HepG2 (cell line): ENCODE data around the gene CLPSL2. TPM values are rescaled to one million over a fixed set of nuclear protein-coding genes. Genes with fewer than 3 reads are reported as not detected.
A peak's percentile ranks its signal among the peaks of the same experiment; 100 is the strongest.

Source experiments
- CHD4 ChIP-seq: fragments of 200-600 bp; sonication (generic); IDR thresholded peaks from 2 replicates; pipeline ENCODE4 v1.7.0; 2017; ENCODE audit warnings: mild to moderate bottlenecking, low read length, borderline replicate concordance
- GABPA ChIP-seq, 2 experiments: IDR thresholded peaks; 2 replicates each; pipeline ENCODE4 v1.6.1; 2011 to 2016; ENCODE audit warnings: low read depth in 2 of 2, low read length in 1 of 2, missing biosample characterization in 1 of 2, missing genetic modification characterization in 1 of 2
- GATA4 ChIP-seq: sonication (generic); IDR thresholded peaks from 2 replicates; pipeline ENCODE4 v1.6.1; 2016; ENCODE audit warnings: antibody characterized with exemption, low read depth, borderline replicate concordance
- GZF1 ChIP-seq: sonication (generic); formaldehyde crosslinking; IDR thresholded peaks from 2 replicates; pipeline ENCODE4 v1.5.1; 2020; ENCODE audit warnings: mild to moderate bottlenecking, missing genetic modification reagents
- MAFF ChIP-seq: IDR thresholded peaks from 2 replicates; pipeline ENCODE4 v1.6.1; 2011; ENCODE audit warnings: low read depth, low read length, improper control_type of control experiment
- PRMT3 ChIP-seq: sonication (generic); formaldehyde crosslinking; IDR thresholded peaks from 2 replicates; pipeline ENCODE4 v1.8.1; 2022; ENCODE audit warnings: low read depth, mild to moderate bottlenecking, moderate library complexity, missing genetic modification reagents, borderline replicate concordance
- SMAD3 ChIP-seq: sonication (generic); formaldehyde crosslinking; IDR thresholded peaks from 2 replicates; pipeline ENCODE4 v1.4.0; 2020; ENCODE audit warnings: missing genetic modification reagents
- ZFP36L2 ChIP-seq: sonication (generic); formaldehyde crosslinking; IDR thresholded peaks from 2 replicates; pipeline ENCODE4 v1.4.0; 2020; ENCODE audit warnings: missing genetic modification reagents
- ZNF232 ChIP-seq: sonication (generic); formaldehyde crosslinking; IDR thresholded peaks from 2 replicates; pipeline ENCODE4 v1.4.0; 2020; ENCODE audit warnings: missing genetic modification reagents, borderline replicate concordance
- ZNF234 ChIP-seq: sonication (generic); formaldehyde crosslinking; conservative IDR thresholded peaks from 2 replicates; pipeline ENCODE4 v1.5.1; 2020; ENCODE audit warnings: mild to moderate bottlenecking, missing genetic modification reagents
- ZNF773 ChIP-seq: sonication (generic); formaldehyde crosslinking; IDR thresholded peaks from 2 replicates; pipeline ENCODE4 v1.4.0; 2020; ENCODE audit warnings: missing genetic modification reagents, borderline replicate concordance
- polyA plus RNA-seq, 8 experiments: library from polyadenylated mRNA; depleted of rRNA in 3 of 8; stranded (reverse) in 7 of 8; unstranded in 1 of 8; fragments of >200 nt; fragmentation: Illumina TruSeq in 4 of 8; extraction: Trizol in 4 of 8; gene quantifications; 2 replicates each; pipeline versions ENCODE4 v1.2.1 to v1.2.3, GENCODE V29; 2011 to 2016; ENCODE audit warnings: low read depth in 4 of 8, missing spikeins in 1 of 8, mixed read lengths in 1 of 8; ENCODE audit not compliant: insufficient read depth in 1 of 8
- total RNA-seq, 5 experiments: library from RNA; depleted of rRNA; stranded (reverse); fragments of >200 nt; fragmentation: Illumina TruSeq; extraction: Trizol; gene quantifications; 2 replicates each; pipeline ENCODE4 v1.2.3, GENCODE V29; 2016; ENCODE audit warnings: low read depth in 1 of 5
- TF ChIP-seq, protein P1 (sequence below): sonication (generic); formaldehyde crosslinking; IDR thresholded peaks from 2 replicates; pipeline ENCODE4 v1.9.0; 2021; ENCODE audit warnings: missing genetic modification reagents, borderline replicate concordance
- TF ChIP-seq, protein P2 (sequence below): sonication (generic); formaldehyde crosslinking; IDR thresholded peaks from 2 replicates; pipeline ENCODE4 v1.4.0; 2020; ENCODE audit warnings: missing genetic modification reagents
- TF ChIP-seq, protein P3 (sequence below): IDR thresholded peaks from 2 replicates; pipeline ENCODE4 v1.6.1; 2016; ENCODE audit warnings: low read depth, borderline replicate concordance

CLPSL2 gene
- total and polyA plus RNA-seq, 2 of the 13 experiments (the other 11 are each of a cell fraction or from before 2014, with no cell fraction given) = not detected

DNA sequence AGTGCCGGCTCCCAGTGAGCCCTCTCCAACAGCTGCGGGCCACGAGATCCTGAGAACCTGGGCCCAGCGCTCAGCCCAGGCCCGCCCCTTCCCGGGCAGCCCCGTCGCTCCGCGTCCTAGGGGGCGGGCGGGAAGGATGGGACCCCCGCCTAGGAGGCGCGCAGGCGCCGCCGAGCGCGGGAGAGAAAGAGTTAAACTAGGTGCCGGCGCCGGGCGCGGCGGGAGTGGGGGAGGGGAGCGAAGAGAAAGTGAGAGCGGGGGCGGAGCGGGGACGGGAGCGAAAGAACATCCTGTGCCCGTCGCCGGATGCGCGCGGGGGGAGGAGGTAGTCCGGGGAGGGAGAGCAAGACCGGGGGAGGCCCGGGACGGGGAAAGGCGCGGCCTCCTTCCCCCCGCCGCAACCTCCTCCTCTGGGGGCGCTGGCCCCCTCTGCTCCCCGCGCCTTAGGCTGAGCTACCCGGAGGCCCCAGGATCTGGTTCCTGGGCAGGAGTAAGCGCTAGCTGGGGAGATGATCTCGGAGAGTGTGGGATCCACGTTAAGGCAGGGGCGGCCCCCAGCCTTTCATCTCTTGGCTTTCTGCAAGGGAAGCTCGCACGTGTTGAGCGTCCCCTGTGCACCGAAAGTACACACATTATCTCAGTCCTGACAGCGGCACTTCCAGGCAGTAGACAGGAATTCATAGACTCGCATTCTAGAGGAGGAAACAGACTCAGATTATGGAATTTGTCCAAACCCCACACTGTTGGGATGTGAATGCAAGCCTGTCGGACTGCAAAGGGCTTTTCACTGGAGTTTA, 44.5 kb upstream of the CLPSL2 start (continued):
- no peak for TF ChIP-seq ZNF234 (CRISPR knock-in tag)
- TF ChIP-seq, protein P1, sequence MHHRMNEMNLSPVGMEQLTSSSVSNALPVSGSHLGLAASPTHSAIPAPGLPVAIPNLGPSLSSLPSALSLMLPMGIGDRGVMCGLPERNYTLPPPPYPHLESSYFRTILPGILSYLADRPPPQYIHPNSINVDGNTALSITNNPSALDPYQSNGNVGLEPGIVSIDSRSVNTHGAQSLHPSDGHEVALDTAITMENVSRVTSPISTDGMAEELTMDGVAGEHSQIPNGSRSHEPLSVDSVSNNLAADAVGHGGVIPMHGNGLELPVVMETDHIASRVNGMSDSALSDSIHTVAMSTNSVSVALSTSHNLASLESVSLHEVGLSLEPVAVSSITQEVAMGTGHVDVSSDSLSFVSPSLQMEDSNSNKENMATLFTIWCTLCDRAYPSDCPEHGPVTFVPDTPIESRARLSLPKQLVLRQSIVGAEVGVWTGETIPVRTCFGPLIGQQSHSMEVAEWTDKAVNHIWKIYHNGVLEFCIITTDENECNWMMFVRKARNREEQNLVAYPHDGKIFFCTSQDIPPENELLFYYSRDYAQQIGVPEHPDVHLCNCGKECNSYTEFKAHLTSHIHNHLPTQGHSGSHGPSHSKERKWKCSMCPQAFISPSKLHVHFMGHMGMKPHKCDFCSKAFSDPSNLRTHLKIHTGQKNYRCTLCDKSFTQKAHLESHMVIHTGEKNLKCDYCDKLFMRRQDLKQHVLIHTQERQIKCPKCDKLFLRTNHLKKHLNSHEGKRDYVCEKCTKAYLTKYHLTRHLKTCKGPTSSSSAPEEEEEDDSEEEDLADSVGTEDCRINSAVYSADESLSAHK (CRISPR knock-in tag) = no peak
- no peak; the same call in 1 of the 2 replicates for TF ChIP-seq GATA4
- no peak for TF ChIP-seq ZFP36L2 (CRISPR knock-in tag)
- 0 out of 2 replicates have a peak, but pooled peaks have one; percentile 24 for TF ChIP-seq PRMT3 (CRISPR knock-in tag)
- TF ChIP-seq, protein P2, sequence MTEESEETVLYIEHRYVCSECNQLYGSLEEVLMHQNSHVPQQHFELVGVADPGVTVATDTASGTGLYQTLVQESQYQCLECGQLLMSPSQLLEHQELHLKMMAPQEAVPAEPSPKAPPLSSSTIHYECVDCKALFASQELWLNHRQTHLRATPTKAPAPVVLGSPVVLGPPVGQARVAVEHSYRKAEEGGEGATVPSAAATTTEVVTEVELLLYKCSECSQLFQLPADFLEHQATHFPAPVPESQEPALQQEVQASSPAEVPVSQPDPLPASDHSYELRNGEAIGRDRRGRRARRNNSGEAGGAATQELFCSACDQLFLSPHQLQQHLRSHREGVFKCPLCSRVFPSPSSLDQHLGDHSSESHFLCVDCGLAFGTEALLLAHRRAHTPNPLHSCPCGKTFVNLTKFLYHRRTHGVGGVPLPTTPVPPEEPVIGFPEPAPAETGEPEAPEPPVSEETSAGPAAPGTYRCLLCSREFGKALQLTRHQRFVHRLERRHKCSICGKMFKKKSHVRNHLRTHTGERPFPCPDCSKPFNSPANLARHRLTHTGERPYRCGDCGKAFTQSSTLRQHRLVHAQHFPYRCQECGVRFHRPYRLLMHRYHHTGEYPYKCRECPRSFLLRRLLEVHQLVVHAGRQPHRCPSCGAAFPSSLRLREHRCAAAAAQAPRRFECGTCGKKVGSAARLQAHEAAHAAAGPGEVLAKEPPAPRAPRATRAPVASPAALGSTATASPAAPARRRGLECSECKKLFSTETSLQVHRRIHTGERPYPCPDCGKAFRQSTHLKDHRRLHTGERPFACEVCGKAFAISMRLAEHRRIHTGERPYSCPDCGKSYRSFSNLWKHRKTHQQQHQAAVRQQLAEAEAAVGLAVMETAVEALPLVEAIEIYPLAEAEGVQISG = peak; percentile 59
- TF ChIP-seq, protein P3, sequence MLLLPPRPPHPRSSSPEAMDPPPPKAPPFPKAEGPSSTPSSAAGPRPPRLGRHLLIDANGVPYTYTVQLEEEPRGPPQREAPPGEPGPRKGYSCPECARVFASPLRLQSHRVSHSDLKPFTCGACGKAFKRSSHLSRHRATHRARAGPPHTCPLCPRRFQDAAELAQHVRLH = peak; percentile 59; the same call in 1 of the 2 replicates
- no peak for TF ChIP-seq GZF1 (CRISPR knock-in tag)
- no peak for TF ChIP-seq GABPA (IDR thresholded peaks at IDR 0.05; ENCODE audit: low read depth, low read length)
- TF ChIP-seq GABPA (CRISPR knock-in tag; IDR thresholded peaks at IDR 0.05; ENCODE audit: low read depth) = peak; percentile 70
- 0 out of 2 replicates have a peak, but pooled peaks have one; percentile 19 for TF ChIP-seq ZNF773 (CRISPR knock-in tag)
- TF ChIP-seq MAFF = no peak
- peak; percentile 75; the same call in 1 of the 2 replicates for TF ChIP-seq CHD4
- no peak for TF ChIP-seq SMAD3 (CRISPR knock-in tag)
- peak; percentile 23 for TF ChIP-seq ZNF232 (CRISPR knock-in tag)
